ENCODE data around the gene THAP3. TPM values are rescaled to one million over a fixed set of nuclear protein-coding genes. Genes with fewer than 3 reads are reported as not detected.

THAP3 gene
- polyA plus RNA-seq, 1 experiment, result 7.8 TPM

DNA sequence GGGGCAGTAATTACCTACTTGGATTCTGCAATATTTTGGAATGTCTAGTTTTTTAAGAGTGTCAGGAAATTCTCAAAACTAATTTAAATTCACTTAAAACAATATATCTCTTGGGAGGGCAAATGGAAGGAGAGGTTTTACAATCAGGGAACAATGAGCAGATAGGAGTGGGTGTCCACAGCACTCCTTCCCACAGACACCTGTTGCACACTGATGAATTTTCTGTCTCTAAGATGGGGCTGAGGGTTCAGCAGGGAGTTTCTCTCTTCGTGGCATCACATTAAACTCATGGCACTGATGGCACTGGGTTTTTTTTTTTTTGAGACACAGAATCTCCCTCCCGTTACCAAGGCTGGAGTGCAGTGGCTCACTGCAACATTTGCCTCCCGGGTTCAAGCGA is 5.6 kb upstream of the THAP3 start:
- Histone ChIP-seq H3K27me3 (ENCODE audit: control insufficient read depth, insufficient read depth, low read length) (no peaks in the 10 kb centered on the region), H3K4me3 (ENCODE audit: low read depth, low read length) (no peak overlapping the region), H3K9me3 (ENCODE audit: control insufficient read depth, insufficient read depth, low read length) (no peaks in the 10 kb centered on the region; the same call in 1 of the 2 replicates), H3K27ac (ENCODE audit: low read depth, low read length) (no peak overlapping the region)
- ChIA-PET CTCF (no interaction called here), POLR2A (interaction anchor here (0.6 kb wide), 1 partner anchor 84 kb away, joined by 6 read pairs; no protein-coding TSS in a partner anchor)
- TF ChIP-seq, protein P1, sequence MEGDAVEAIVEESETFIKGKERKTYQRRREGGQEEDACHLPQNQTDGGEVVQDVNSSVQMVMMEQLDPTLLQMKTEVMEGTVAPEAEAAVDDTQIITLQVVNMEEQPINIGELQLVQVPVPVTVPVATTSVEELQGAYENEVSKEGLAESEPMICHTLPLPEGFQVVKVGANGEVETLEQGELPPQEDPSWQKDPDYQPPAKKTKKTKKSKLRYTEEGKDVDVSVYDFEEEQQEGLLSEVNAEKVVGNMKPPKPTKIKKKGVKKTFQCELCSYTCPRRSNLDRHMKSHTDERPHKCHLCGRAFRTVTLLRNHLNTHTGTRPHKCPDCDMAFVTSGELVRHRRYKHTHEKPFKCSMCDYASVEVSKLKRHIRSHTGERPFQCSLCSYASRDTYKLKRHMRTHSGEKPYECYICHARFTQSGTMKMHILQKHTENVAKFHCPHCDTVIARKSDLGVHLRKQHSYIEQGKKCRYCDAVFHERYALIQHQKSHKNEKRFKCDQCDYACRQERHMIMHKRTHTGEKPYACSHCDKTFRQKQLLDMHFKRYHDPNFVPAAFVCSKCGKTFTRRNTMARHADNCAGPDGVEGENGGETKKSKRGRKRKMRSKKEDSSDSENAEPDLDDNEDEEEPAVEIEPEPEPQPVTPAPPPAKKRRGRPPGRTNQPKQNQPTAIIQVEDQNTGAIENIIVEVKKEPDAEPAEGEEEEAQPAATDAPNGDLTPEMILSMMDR (IDR thresholded peaks at IDR 0.05; ENCODE audit: low read depth, low read length), result no peak
- no peak for DNase-seq (ENCODE audit: low read depth, low spot score)

DNA sequence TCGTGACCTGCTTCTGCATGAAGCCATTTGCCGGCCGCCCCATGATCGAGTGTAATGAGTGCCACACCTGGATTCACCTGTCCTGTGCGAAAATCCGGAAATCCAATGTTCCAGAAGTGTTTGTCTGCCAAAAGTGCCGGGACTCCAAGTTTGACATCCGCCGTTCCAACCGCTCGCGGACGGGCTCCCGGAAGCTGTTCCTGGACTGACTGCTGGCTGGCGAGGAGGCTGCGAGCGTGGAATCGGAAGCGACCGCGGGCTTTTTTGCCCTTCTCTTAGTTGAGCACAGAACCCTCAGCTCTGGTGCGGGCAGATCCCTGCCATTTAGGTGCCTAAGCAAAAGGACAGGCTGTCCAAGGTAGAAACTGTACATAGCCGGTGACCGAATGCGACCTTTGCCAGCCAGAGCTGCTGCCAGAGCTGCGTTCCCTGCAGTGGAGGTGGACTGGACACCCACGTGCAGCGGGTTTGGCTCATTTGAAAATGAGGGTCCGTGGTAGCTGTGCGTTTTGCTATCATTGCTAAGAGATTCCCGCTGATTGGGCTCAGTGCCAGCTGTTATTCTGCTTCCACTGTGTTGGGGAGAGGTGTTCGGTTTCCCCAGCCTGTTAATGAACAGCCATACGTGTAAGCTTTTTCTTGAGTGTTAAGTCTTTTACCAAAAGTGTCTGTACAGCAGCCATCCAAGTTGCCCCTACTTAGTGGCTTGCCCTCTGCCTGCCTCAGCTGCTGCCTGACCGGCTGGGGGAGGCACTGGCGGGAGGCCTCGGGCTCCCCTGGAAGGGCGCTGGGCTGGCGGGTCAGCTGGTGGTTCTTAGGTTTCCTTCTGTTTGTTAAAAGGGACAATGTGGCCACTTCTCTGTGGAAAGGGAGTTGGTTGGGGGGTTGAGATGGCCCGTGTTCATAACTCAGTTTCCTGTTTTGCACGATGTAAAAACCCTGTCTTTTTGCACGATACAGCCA is 3.0 kb upstream of the THAP3 start:
- no peak overlapping the region for H3K27ac ChIP-seq (ENCODE audit: low read depth, low read length)
- CTCF ChIA-PET, result interaction anchor here (0.5 kb wide), 1 partner anchor 69 kb away, joined by 3 read pairs; no protein-coding TSS in a partner anchor
- TF ChIP-seq, protein P1 (IDR thresholded peaks at IDR 0.05; ENCODE audit: low read depth, low read length), result no peak
- no peaks in the 10 kb centered on the region for H3K27me3 ChIP-seq (ENCODE audit: control insufficient read depth, insufficient read depth, low read length)
- no peaks in the 10 kb centered on the region; the same call in 1 of the 2 replicates for H3K9me3 ChIP-seq (ENCODE audit: control insufficient read depth, insufficient read depth, low read length)
- POLR2A ChIA-PET, result no interaction called here
- H3K4me3 ChIP-seq (ENCODE audit: low read depth, low read length), result no peak overlapping the region
- no peak for DNase-seq (ENCODE audit: low read depth, low spot score)

DNA sequence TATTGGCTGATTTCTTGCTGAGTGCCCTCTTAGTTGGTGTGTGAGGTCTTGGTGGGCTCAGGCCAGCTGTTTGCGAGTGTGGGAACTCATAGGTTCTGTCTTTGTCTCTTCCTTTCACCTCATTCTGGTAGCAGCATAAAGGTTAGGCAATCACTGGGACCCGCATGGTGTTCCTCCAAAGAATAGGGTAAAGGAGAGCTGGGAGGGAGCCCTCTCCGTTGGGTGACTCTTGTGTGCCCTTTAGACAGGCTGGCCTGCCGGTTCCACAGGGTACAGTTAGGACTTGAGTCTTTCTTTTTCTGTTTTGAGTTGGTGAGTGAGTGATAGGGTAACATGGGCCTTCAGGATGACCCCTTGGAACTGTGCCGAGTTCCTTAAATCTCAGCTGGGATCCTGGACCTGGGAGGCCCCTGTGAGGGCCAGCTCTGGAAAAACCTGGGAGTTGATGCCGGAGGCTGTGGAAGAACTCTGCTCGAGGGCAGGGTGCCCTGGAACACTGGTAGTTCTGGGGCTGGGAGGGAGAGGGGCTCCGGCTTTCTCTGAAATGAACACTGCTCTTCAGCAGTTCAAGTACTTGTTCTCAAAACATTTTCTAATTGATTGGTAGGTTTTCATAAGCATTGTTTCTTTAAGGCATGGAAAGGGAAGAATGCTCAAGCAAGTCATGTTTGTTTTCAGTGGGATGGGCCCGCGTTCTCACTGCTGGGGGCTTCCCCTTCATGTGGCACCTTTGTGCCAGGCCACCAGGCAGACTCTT is 2.1 kb upstream of the THAP3 start:
- POLR2A ChIA-PET, result no interaction called here
- CTCF ChIA-PET, result interaction anchor here (0.5 to 1.5 kb wide), 2 partner anchors 68 to 70 kb away, joined by 3 to 4 read pairs; partner anchors contain the start of genes NOL9 and TAS1R1
- no peaks in the 10 kb centered on the region; the same call in 1 of the 2 replicates for H3K9me3 ChIP-seq (ENCODE audit: control insufficient read depth, insufficient read depth, low read length)
- H3K4me3 ChIP-seq (ENCODE audit: low read depth, low read length), result no peak overlapping the region
- DNase-seq (ENCODE audit: low read depth, low spot score), result no peak
- H3K27ac ChIP-seq (ENCODE audit: low read depth, low read length), result no peak overlapping the region
- TF ChIP-seq, protein P1 (IDR thresholded peaks at IDR 0.05; ENCODE audit: low read depth, low read length), result no peak
- no peaks in the 10 kb centered on the region for H3K27me3 ChIP-seq (ENCODE audit: control insufficient read depth, insufficient read depth, low read length)

DNA sequence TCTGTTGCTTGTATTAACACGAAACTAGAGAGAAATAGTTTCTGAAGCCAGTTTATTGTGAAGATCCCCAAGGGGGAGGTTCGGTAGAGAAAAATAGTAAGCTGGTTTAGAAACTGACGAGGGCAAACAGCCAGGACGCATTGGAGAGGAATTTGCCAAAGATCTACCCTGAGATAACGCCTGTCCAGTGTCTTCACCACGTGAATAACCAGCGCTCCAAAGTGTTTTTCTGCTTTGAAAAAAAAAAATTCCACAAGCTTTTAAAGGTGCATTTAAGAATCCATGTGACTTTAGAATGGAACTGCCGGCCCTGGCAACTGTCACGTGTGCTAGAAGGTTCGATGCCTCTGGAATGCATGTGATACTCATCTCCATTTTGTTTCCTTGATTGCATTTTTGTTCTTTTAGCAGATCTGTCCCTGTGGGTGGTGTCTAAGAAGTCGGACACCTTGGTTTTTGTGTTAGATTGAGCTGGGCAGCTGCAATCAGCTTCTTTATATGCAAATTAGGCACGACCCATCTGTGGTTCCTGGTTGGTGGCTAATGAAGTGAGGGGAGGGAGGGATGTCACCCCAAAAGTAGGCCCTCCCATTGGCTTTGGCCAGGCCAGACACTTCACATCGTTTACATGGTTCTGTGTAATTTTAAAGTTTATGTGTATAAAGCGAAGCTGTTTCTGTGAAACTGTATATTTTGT is 1.3 kb upstream of the THAP3 start:
- H3K27me3 ChIP-seq (ENCODE audit: control insufficient read depth, insufficient read depth, low read length), result no peaks in the 10 kb centered on the region
- H3K4me3 ChIP-seq (ENCODE audit: low read depth, low read length), result no peak overlapping the region
- TF ChIP-seq, protein P1 (IDR thresholded peaks at IDR 0.05; ENCODE audit: low read depth, low read length), result no peak
- no peaks in the 10 kb centered on the region; the same call in 1 of the 2 replicates for H3K9me3 ChIP-seq (ENCODE audit: control insufficient read depth, insufficient read depth, low read length)
- DNase-seq (ENCODE audit: low read depth, low spot score), result no peak
- H3K27ac ChIP-seq (ENCODE audit: low read depth, low read length), result no peak overlapping the region
- CTCF ChIA-PET, result interaction anchor here (1.0 to 1.5 kb wide), 2 partner anchors 10 to 69 kb away, joined by 3 to 4 read pairs; partner anchors contain the start of genes NOL9, PHF13 and TAS1R1
- POLR2A ChIA-PET, result interaction anchor here (1.6 kb wide), 1 partner anchor 21 kb away, joined by 6 read pairs; the partner anchor contains the start of gene KLHL21

Measured in AG04450 (cell line).